ENCODE results near the gene HEXD. TPM values are rescaled to one million over a fixed set of nuclear protein-coding genes. Genes with fewer than 3 reads are reported as not detected.
"Not testable (repeated sequence)": the region's sequence is repeated elsewhere in the genome, so short reads cannot be mapped to it uniquely, and the experiment has no call there.

The HEXD gene
- total RNA-seq, 1 donor from 2014 or later, result 21.9 TPM

- H3K4me3 Mint-ChIP-seq (ENCODE audit: unreplicated experiment), result no peak overlapping the region
- H3K27ac Mint-ChIP-seq (ENCODE audit: unreplicated experiment), result no peak overlapping the region
- no peaks in the 10 kb centered on the region for H3K36me3 Mint-ChIP-seq (ENCODE audit: unreplicated experiment)
- DNase-seq (ENCODE audit: extremely low spot score, unreplicated experiment), result no peak
- H3K9me3 Mint-ChIP-seq (ENCODE audit: unreplicated experiment), result no peaks in the 10 kb centered on the region
- no peak for TF ChIP-seq CTCF (IDR thresholded peaks at IDR 0.05)
- H3K27me3 Mint-ChIP-seq (ENCODE audit: unreplicated experiment), result peaks cover 19% of the 10 kb centered on the region
- H3K4me1 Mint-ChIP-seq (ENCODE audit: unreplicated experiment), result peaks cover 2% of the 10 kb centered on the region
These were observed 42.0 kb upstream of the HEXD start for GRCh38 chr17:82376042-82376730.

GRCh38 chr17:82377294-82377693 is 40.9 kb upstream of the HEXD start:
- peaks cover 21% of the 10 kb centered on the region for H3K27me3 Mint-ChIP-seq (ENCODE audit: unreplicated experiment)
- not testable (repeated sequence) for DNase-seq (ENCODE audit: extremely low spot score, unreplicated experiment); H3K9me3 Mint-ChIP-seq (ENCODE audit: unreplicated experiment); H3K4me1 Mint-ChIP-seq (ENCODE audit: unreplicated experiment); H3K4me3 Mint-ChIP-seq (ENCODE audit: unreplicated experiment); H3K27ac Mint-ChIP-seq (ENCODE audit: unreplicated experiment); H3K36me3 Mint-ChIP-seq (ENCODE audit: unreplicated experiment)

GRCh38 chr17:82377924-82378740 is 40.0 kb upstream of the HEXD start:
- Mint-ChIP-seq H3K9me3 (ENCODE audit: unreplicated experiment) (no peaks in the 10 kb centered on the region), H3K36me3 (ENCODE audit: unreplicated experiment) (no peaks in the 10 kb centered on the region), H3K27me3 (ENCODE audit: unreplicated experiment) (peaks cover 15% of the 10 kb centered on the region), H3K4me3 (ENCODE audit: unreplicated experiment) (no peak overlapping the region), H3K4me1 (ENCODE audit: unreplicated experiment) (no peaks in the 10 kb centered on the region), H3K27ac (ENCODE audit: unreplicated experiment) (no peak overlapping the region)
- no peak for TF ChIP-seq CTCF (IDR thresholded peaks at IDR 0.05)
- DNase-seq (ENCODE audit: extremely low spot score, unreplicated experiment), result no peak

GRCh38 chr17:82378741-82379021 is 39.5 kb upstream of the HEXD start:
- no peak for TF ChIP-seq CTCF (IDR thresholded peaks at IDR 0.05)
- peaks cover 15% of the 10 kb centered on the region for H3K27me3 Mint-ChIP-seq (ENCODE audit: unreplicated experiment)
- H3K4me1 Mint-ChIP-seq (ENCODE audit: unreplicated experiment), result no peaks in the 10 kb centered on the region
- no peaks in the 10 kb centered on the region for H3K9me3 Mint-ChIP-seq (ENCODE audit: unreplicated experiment)
- DNase-seq (ENCODE audit: extremely low spot score, unreplicated experiment), result no peak
- no peak overlapping the region for H3K27ac Mint-ChIP-seq (ENCODE audit: unreplicated experiment)
- H3K4me3 Mint-ChIP-seq (ENCODE audit: unreplicated experiment), result no peak overlapping the region
- H3K36me3 Mint-ChIP-seq (ENCODE audit: unreplicated experiment), result no peaks in the 10 kb centered on the region

GRCh38 chr17:82380860-82381702 is 37.1 kb upstream of the HEXD start:
- Mint-ChIP-seq H3K4me3 (ENCODE audit: unreplicated experiment) (no peak overlapping the region), H3K4me1 (ENCODE audit: unreplicated experiment) (peaks cover 7% of the 10 kb centered on the region), H3K27me3 (ENCODE audit: unreplicated experiment) (peaks cover 15% of the 10 kb centered on the region), H3K36me3 (ENCODE audit: unreplicated experiment) (no peaks in the 10 kb centered on the region), H3K27ac (ENCODE audit: unreplicated experiment) (no peak overlapping the region), H3K9me3 (ENCODE audit: unreplicated experiment) (no peaks in the 10 kb centered on the region)
- TF ChIP-seq CTCF (IDR thresholded peaks at IDR 0.05), result no peak
- no peak for DNase-seq (ENCODE audit: extremely low spot score, unreplicated experiment)

GRCh38 chr17:82381703-82382009 is 36.5 kb upstream of the HEXD start:
- not testable (repeated sequence) for H3K4me3 Mint-ChIP-seq (ENCODE audit: unreplicated experiment); H3K27ac Mint-ChIP-seq (ENCODE audit: unreplicated experiment); H3K4me1 Mint-ChIP-seq (ENCODE audit: unreplicated experiment); H3K36me3 Mint-ChIP-seq (ENCODE audit: unreplicated experiment); DNase-seq (ENCODE audit: extremely low spot score, unreplicated experiment); H3K9me3 Mint-ChIP-seq (ENCODE audit: unreplicated experiment)
- H3K27me3 Mint-ChIP-seq (ENCODE audit: unreplicated experiment), result peaks cover 15% of the 10 kb centered on the region

GRCh38 chr17:82382220-82382932 is 35.8 kb upstream of the HEXD start:
- H3K36me3 Mint-ChIP-seq (ENCODE audit: unreplicated experiment); H3K4me1 Mint-ChIP-seq (ENCODE audit: unreplicated experiment); H3K9me3 Mint-ChIP-seq (ENCODE audit: unreplicated experiment); H3K27ac Mint-ChIP-seq (ENCODE audit: unreplicated experiment); DNase-seq (ENCODE audit: extremely low spot score, unreplicated experiment); H3K4me3 Mint-ChIP-seq (ENCODE audit: unreplicated experiment): not testable (repeated sequence)
- peaks cover 13% of the 10 kb centered on the region for H3K27me3 Mint-ChIP-seq (ENCODE audit: unreplicated experiment)

Measured in osteocyte (in vitro differentiated cells).